Mucosa of descending colon (tissue), 3 donors: Measurements from ENCODE around the gene RASD1. TPM values are rescaled to one million over a fixed set of nuclear protein-coding genes. Genes with fewer than 3 reads are reported as not detected.

ENCODE experiments used
- ATAC-seq: fragments of 200-7000 bp; cut with Tn5 transposase; one replicate; pipeline ENCODE4 v1.9.1; 2020; ENCODE audit warnings: mild to moderate bottlenecking, moderate library complexity
- DNase-seq, 3 donors: peaks; one replicate each; pipeline ENCODE4 v3.0.0-alpha.2; 2020
- H3K36me3 ChIP-seq: fragments of 200-600 bp; one replicate; pipeline ENCODE4 v1.8.0; 2021; ENCODE audit warnings: low read depth, mild to moderate bottlenecking
- H3K4me1 ChIP-seq: fragments of 200-600 bp; one replicate; pipeline ENCODE4 v1.8.0; 2021; ENCODE audit warnings: low read depth, mild to moderate bottlenecking
- H3K4me3 ChIP-seq: fragments of 200-600 bp; one replicate; pipeline ENCODE4 v1.8.0; 2021; ENCODE audit warnings: mild to moderate bottlenecking
- H3K9me3 ChIP-seq: fragments of 200-600 bp; one replicate; pipeline ENCODE4 v1.8.0; 2021; ENCODE audit warnings: mild to moderate bottlenecking
- intact Hi-C, 2 donors: fragments of 100-400 bp; cut with DNase I in 1 of 2; cut with micrococcal nuclease in 1 of 2; formaldehyde crosslinking; loops; one replicate each; pipeline versions ENCODE4 v1.11.0 to v1.11.1; 2022; cut with DNase I, micrococcal nuclease
- total RNA-seq, 3 donors: library from RNA; stranded (reverse); fragmentation: NEBNext Ultra II Directional in 2 of 3; extraction: Animal tissue kit (Norgen Biotek cat#: 25700) in 2 of 3; gene quantifications; one replicate each; pipeline versions ENCODE4 v1.2.1 to v1.2.4, GENCODE V29; 2021 to 2023
- TF ChIP-seq, protein P1 (sequence below): fragments of 200-600 bp; IDR thresholded peaks from one replicate; pipeline ENCODE4 v1.8.0; 2022; ENCODE audit warnings: antibody characterized with exemption, mild to moderate bottlenecking
- donor health status: DM: no; HTN: no; CAD: no; lungs with moderate emphysema.
- donor health status: DM: no; HTN: no; CAD: no.
- donor health status: DM: no; HTN: yes; CAD: no.

The RASD1 gene
- total RNA-seq, 3 donors from 2014 or later = 10.8 to 27.8 (median 19.2) TPM

DNA sequence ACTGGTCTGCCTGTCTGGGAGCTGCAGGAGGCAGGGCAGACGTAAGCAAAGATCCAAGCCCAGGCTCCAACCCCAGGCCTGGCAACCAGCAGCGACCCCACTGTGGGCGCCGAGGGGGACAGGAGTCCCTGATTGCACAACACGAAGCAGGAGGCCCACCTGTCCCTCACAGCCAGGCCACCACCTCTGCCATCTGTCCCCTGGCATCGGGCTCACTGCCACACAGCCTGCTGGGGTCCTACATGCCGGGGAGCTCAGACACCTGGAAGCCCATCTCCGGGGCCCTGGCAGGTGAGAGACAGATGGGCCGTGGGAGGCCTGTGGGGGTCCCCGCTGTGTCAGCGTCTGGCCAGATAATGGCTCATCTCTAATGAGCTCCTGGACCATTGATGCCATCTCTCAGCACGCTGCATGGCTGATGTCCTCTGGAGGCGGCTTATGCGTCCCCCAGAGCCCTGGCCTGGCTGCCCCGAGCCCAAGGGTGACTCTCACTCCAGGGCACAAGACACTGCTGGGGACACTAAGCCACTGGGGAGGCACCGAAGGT, 11.3 kb upstream of the RASD1 start:
- Histone ChIP-seq H3K4me1 (no peaks in the 10 kb centered on the region), H3K9me3 (no peaks in the 10 kb centered on the region), H3K36me3 (no peaks in the 10 kb centered on the region), H3K4me3 (no peak overlapping the region)
- DNase-seq (peak in 2 of 3 donors; percentile 19 to 42), ATAC-seq (no peak)
- TF ChIP-seq, protein P1, sequence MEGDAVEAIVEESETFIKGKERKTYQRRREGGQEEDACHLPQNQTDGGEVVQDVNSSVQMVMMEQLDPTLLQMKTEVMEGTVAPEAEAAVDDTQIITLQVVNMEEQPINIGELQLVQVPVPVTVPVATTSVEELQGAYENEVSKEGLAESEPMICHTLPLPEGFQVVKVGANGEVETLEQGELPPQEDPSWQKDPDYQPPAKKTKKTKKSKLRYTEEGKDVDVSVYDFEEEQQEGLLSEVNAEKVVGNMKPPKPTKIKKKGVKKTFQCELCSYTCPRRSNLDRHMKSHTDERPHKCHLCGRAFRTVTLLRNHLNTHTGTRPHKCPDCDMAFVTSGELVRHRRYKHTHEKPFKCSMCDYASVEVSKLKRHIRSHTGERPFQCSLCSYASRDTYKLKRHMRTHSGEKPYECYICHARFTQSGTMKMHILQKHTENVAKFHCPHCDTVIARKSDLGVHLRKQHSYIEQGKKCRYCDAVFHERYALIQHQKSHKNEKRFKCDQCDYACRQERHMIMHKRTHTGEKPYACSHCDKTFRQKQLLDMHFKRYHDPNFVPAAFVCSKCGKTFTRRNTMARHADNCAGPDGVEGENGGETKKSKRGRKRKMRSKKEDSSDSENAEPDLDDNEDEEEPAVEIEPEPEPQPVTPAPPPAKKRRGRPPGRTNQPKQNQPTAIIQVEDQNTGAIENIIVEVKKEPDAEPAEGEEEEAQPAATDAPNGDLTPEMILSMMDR = no peak
- intact Hi-C loops = loop anchor here (10.0 kb wide), 2 partner anchors 57 to 117 kb away; no protein-coding TSS in a partner anchor

DNA sequence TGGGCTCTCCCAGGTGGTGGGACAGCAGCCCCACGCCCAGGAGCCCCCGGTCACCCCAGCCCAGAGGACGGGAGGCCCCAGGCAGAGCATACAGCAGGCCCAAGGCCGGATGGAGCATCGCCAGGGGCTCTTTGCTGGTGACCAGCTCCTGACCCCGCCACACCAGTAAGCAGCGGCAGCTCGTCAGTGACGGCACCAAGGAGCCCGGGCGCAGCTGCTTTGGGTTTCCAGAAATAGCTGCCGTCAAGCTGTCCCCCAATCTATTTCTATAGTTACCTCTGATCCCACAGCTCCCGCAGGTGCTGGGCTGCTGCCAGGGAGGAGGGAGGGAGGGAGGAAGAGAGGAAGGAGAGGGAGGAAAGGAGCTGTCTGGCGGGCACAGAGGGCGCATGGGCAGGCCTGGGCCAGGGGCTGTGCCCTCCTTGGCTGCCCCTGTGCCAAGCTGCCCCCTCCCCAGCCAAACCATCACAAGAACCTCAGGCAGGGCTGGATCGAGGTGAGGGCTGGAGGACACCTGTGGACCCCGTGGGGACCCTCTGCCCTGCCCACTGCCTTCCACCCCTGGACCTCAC, 10.8 kb upstream of the RASD1 start:
- peak; percentile 45 to 59 (median 58) for DNase-seq
- no peaks in the 10 kb centered on the region for H3K36me3 ChIP-seq
- TF ChIP-seq, protein P1 = no peak
- H3K9me3 ChIP-seq = no peaks in the 10 kb centered on the region
- H3K4me3 ChIP-seq = no peak overlapping the region
- no peaks in the 10 kb centered on the region for H3K4me1 ChIP-seq
- peak; percentile 41 for ATAC-seq
- intact Hi-C loops = loop anchor here (10.0 kb wide), 2 partner anchors 58 to 118 kb away; no protein-coding TSS in a partner anchor

DNA sequence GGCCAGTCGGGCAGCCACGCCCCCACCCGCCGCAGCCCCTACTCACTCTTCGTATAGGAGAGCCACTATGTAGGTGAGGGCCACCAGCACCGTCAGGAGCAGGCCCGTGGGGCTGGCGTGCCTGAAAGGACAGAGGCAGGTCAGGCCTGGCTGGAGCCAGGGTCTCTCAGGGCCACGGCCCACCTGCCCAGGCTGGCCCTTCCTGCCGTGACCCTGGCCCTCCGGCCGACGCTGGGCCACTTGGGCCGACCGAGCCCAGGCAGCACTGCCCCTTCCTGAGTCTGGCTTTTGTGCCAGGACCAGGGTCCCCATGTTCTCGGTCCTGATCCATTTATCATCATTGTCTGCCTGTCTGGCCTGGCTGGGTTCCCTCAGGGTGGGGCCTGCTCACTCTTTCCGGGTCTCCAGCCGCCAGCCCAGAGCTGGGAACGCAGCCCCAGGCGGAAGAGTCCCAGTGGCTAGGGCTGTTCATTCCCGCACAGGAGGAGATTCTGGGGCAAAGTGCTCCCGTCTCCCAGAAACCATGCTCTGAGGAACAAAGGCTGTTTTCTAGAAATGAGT, 10.1 kb upstream of the RASD1 start:
- TF ChIP-seq, protein P1 = no peak
- DNase-seq (peak; percentile 48 to 57 (median 55)), ATAC-seq (peak; percentile 69)
- no peaks in the 10 kb centered on the region for H3K9me3 ChIP-seq
- no peaks in the 10 kb centered on the region for H3K36me3 ChIP-seq
- intact Hi-C loops = loop anchor here (10.0 kb wide), 2 partner anchors 59 to 119 kb away; no protein-coding TSS in a partner anchor
- no peaks in the 10 kb centered on the region for H3K4me1 ChIP-seq
- H3K4me3 ChIP-seq = no peak overlapping the region

DNA sequence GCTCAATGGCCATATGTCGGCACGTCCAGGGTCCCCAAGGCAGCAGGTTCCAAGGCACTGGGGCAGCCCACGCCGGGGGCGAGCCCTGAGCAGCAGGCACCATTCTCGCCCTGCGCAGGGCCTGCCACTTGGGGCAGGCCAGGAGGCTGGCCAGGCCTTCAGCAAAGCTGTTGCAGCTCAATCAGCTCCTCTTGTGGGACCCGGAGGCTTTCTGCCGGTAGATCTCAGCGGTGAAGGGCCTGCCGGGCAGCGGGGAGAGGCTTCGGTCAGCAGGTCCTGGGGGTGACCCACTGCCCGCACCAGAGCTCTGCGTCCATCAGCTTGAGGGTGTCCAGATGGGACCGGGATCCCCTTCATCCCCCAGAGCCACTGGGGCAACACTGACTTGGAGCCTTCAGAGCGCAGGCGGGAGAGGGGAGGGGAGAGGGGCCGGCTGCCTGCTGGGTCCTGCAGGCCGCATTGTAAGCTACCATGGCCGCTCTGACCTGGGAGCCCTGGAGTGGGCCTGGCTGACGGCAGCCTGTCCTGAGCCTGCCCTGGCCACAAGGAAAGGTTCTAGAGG, 9.5 kb upstream of the RASD1 start:
- Histone ChIP-seq H3K36me3 (no peaks in the 10 kb centered on the region), H3K4me1 (no peaks in the 10 kb centered on the region), H3K4me3 (no peak overlapping the region), H3K9me3 (no peaks in the 10 kb centered on the region)
- TF ChIP-seq, protein P1 = no peak
- DNase-seq (peak in 1 of 3 donors; percentile 43), ATAC-seq (no peak)
- intact Hi-C loops = loop anchor here (10.0 kb wide), 2 partner anchors 59 to 119 kb away; no protein-coding TSS in a partner anchor

DNA sequence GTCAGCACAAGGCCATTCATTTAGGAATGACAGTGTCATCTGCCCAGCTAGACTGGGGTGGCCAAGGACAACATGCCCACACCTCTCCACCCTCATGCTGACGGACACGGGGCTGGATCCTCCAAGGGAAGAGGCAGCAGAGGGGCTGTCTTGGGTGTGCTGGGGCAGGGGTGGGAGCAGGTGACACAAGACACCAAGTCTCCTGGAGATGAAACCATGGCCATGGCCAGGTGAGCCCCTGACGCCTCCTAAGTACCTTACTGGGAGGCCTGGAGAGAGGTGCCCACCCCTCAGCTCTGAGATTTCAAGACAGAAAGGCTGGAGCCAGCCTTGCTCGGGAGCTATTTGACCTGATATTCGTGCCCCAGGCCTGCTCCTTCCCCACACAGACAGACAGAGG, 9.0 kb upstream of the RASD1 start:
- TF ChIP-seq, protein P1 = no peak
- ATAC-seq (no peak), DNase-seq (peak in 1 of 3 donors; percentile 27)
- no peak overlapping the region for H3K4me3 ChIP-seq
- no peaks in the 10 kb centered on the region for H3K9me3 ChIP-seq
- no peaks in the 10 kb centered on the region for H3K4me1 ChIP-seq
- no peaks in the 10 kb centered on the region for H3K36me3 ChIP-seq
- intact Hi-C loops = loop anchor here (10.0 kb wide), 2 partner anchors 60 to 120 kb away; no protein-coding TSS in a partner anchor
